HCT116 (cell line): ENCODE measurements around the gene SLC25A12. TPM values are rescaled to one million over a fixed set of nuclear protein-coding genes. Genes with fewer than 3 reads are reported as not detected.

Experiments used
- ATAC-seq: fragments of 200-7000 bp; cut with Tn5 transposase; 2 replicates; pipeline ENCODE4 v1.9.1; 2020; ENCODE audit warnings: mild to moderate bottlenecking, moderate library complexity
- BruUV-seq: library from RNA; stranded (reverse); fragments of 400-500 nt; replicated peaks from 2 replicates; lab custom pipeline; 2021; lab: Mats Ljungman, UMichigan
- CTCF ChIA-PET: fragments of 300-600 bp; sonication (Branson Sonifier 250); formaldehyde crosslinking; loops from one replicate; lab custom pipeline; 2021; ENCODE audit warnings: antibody characterized with exemption; lab: Charles Lee
- POLR2A ChIA-PET: fragments of 300-600, 350-600 bp; sonication (Branson Sonifier 250); formaldehyde crosslinking; loops from one replicate; lab custom pipeline; 2021; ENCODE audit warnings: antibody characterized with exemption; lab: Charles Lee
- RAD21 ChIA-PET, 2 experiments: fragments of 300-600 bp; sonication (Branson Sonifier 250); formaldehyde crosslinking; loops; one replicate each; lab custom pipeline; 2023; ENCODE audit warnings: low total read pairs in 2 of 2; ENCODE audit not compliant: uncharacterized antibody in 2 of 2, unreplicated experiment in 2 of 2, low non-redundant PET in 1 of 2; lab: Charles Lee
- DNase-seq: peaks from one replicate; pipeline ENCODE4 v3.0.0-alpha.2; 2010; ENCODE audit warnings: low read depth, low spot score
- H2AFZ ChIP-seq: fragments of 200-600 bp; shearing (Covaris generic), sonication (generic); 2 replicates; pipeline ENCODE4 v1.6.1; 2017; ENCODE audit warnings: low read depth, mixed run types, mixed read lengths, antibody characterized with exemption, low read length; ENCODE audit not compliant: poor library complexity, severe bottlenecking
- H3K27ac ChIP-seq: 2 replicates; pipeline ENCODE4 v1.5.1; 2012; ENCODE audit warnings: low read depth, low read length
- H3K27me3 ChIP-seq: fragments of 200-600 bp; sonication (generic); 2 replicates; pipeline ENCODE4 v1.6.1; 2016; ENCODE audit warnings: mixed run types, low read length, mixed read lengths; ENCODE audit not compliant: insufficient read depth
- H3K36me3 ChIP-seq, 2 experiments: fragments of 200-500 bp in 1 of 2; fragments of 200-600 bp in 1 of 2; sonication (Bioruptor generic) in 1 of 2; sonication (generic) in 1 of 2; 2 replicates each; pipeline versions ENCODE4 v1.5.1 to v1.6.1; 2014 to 2016; ENCODE audit warnings: low read length in 2 of 2, inconsistent platforms in 1 of 2, mixed read lengths in 1 of 2, mixed run types in 1 of 2; ENCODE audit not compliant: insufficient read depth in 2 of 2, control insufficient read depth in 1 of 2
- H3K4me1 ChIP-seq, 2 experiments: fragments of 200-600 bp in 1 of 2; sonication (generic) in 1 of 2; 2 replicates each; pipeline versions ENCODE4 v1.5.1 to v1.6.1; 2012 to 2017; ENCODE audit warnings: low read length in 2 of 2, inconsistent platforms in 1 of 2, mild to moderate bottlenecking in 1 of 2, mixed read lengths in 1 of 2, mixed run types in 1 of 2, moderate library complexity in 1 of 2; ENCODE audit not compliant: insufficient read depth in 2 of 2, control insufficient read depth in 1 of 2
- H3K4me2 ChIP-seq: fragments of 200-600 bp; sonication (generic); 2 replicates; pipeline ENCODE4 v1.6.1; 2017; ENCODE audit warnings: mixed run types, low read length, mixed read lengths
- H3K4me3 ChIP-seq, 2 experiments: fragments of 200-600 bp in 1 of 2; sonication (generic) in 1 of 2; replicated peaks in 1 of 2; 2 replicates each; pipeline ENCODE4 v1.5.1; 2011 to 2016; ENCODE audit warnings: low read length in 2 of 2, control low read depth in 1 of 2, low read depth in 1 of 2, mild to moderate bottlenecking in 1 of 2, mixed read lengths in 1 of 2, mixed run types in 1 of 2
- H3K79me2 ChIP-seq: fragments of 200-600 bp; sonication (generic); 2 replicates; pipeline ENCODE4 v1.6.1; 2017; ENCODE audit warnings: mild to moderate bottlenecking, mixed run types, low read length, moderate library complexity, mixed read lengths; ENCODE audit not compliant: insufficient read depth
- H3K9ac ChIP-seq: fragments of 200-600 bp; sonication (generic); 2 replicates; pipeline ENCODE4 v1.6.1; 2016; ENCODE audit warnings: low read length, mixed read lengths
- H3K9me2 ChIP-seq: fragments of 200-600 bp; sonication (generic), shearing (Covaris generic); 2 replicates; pipeline ENCODE4 v1.6.1; 2017; ENCODE audit warnings: mixed run types, mild to moderate bottlenecking, moderate library complexity; ENCODE audit not compliant: insufficient read depth
- H3K9me3 ChIP-seq, 2 experiments: fragments of 200-500 bp in 1 of 2; fragments of 200-600 bp in 1 of 2; sonication (Bioruptor generic) in 1 of 2; sonication (generic) in 1 of 2; 2 replicates each; pipeline ENCODE4 v1.6.1; 2014 to 2017; ENCODE audit warnings: low read length in 2 of 2, mixed read lengths in 2 of 2, inconsistent platforms in 1 of 2, low read depth in 1 of 2, mild to moderate bottlenecking in 1 of 2, mixed run types in 1 of 2, moderate library complexity in 1 of 2; ENCODE audit not compliant: control insufficient read depth in 1 of 2, insufficient read depth in 1 of 2
- H4K20me1 ChIP-seq: fragments of 200-600 bp; sonication (generic), shearing (Covaris generic); 2 replicates; pipeline ENCODE4 v1.6.1; 2017; ENCODE audit warnings: mixed run types, mild to moderate bottlenecking, moderate library complexity; ENCODE audit not compliant: insufficient read depth
- CBX3 ChIP-seq: IDR thresholded peaks from 2 replicates; pipeline ENCODE4 v1.6.1; 2012; ENCODE audit warnings: low read depth
- CEBPB ChIP-seq: IDR thresholded peaks from 2 replicates; pipeline ENCODE4 v1.6.1; 2012; ENCODE audit warnings: low read depth
- EGR1 ChIP-seq: IDR thresholded peaks from 2 replicates; pipeline ENCODE4 v1.6.1; 2012; ENCODE audit warnings: low read depth
- ELF1 ChIP-seq: IDR thresholded peaks from 2 replicates; pipeline ENCODE4 v1.6.1; 2012; ENCODE audit warnings: low read depth, borderline replicate concordance
- EZH2 ChIP-seq: fragments of 200-600 bp; sonication (generic); IDR thresholded peaks from 2 replicates; pipeline ENCODE4 v1.6.1; 2017; ENCODE audit warnings: antibody characterized with exemption, mixed run types
- EZH2phosphoT487 ChIP-seq: fragments of 200-600 bp; IDR thresholded peaks from 2 replicates; pipeline ENCODE4 v1.6.1; 2018; ENCODE audit warnings: antibody characterized with exemption, borderline replicate concordance
- FOSL1 ChIP-seq: IDR thresholded peaks from 2 replicates; pipeline ENCODE4 v1.6.1; 2012; ENCODE audit warnings: low read depth
- JUND ChIP-seq: IDR thresholded peaks from 2 replicates; pipeline ENCODE4 v1.6.1; 2012
- RAD21 ChIP-seq: IDR thresholded peaks from 2 replicates; pipeline ENCODE4 v1.6.1; 2012; ENCODE audit warnings: low read depth, mild to moderate bottlenecking
- SIN3A ChIP-seq: IDR thresholded peaks from 2 replicates; pipeline ENCODE4 v1.6.1; 2012; ENCODE audit warnings: low read depth
- SP1 ChIP-seq: IDR thresholded peaks from 2 replicates; pipeline ENCODE4 v1.6.1; 2012; ENCODE audit warnings: low read depth
- SRF ChIP-seq: IDR thresholded peaks from 2 replicates; pipeline ENCODE4 v1.6.1; 2012; ENCODE audit warnings: low read depth
- TCF7L2 ChIP-seq: IDR thresholded peaks from 2 replicates; pipeline ENCODE4 v1.7.0; 2011; ENCODE audit warnings: borderline replicate concordance, inconsistent platforms; ENCODE audit not compliant: insufficient read depth, insufficient read length; ENCODE audit errors: extremely low read depth
- YY1 ChIP-seq: IDR thresholded peaks from 2 replicates; pipeline ENCODE4 v1.6.1; 2011; ENCODE audit warnings: low read length, low read depth, moderate library complexity, mild to moderate bottlenecking; ENCODE audit not compliant: insufficient replicate concordance; ENCODE audit errors: extremely low read depth
- ZNF274 ChIP-seq: fragments of 200-500 bp; sonication (Bioruptor generic); IDR thresholded peaks from 2 replicates; pipeline ENCODE4 v1.6.1; 2014; ENCODE audit warnings: mild to moderate bottlenecking, low read depth, low read length, inconsistent platforms
- intact Hi-C: fragments of 100-400 bp; cut with micrococcal nuclease; formaldehyde crosslinking; loops from 2 replicates; pipeline ENCODE4 v1.10.0; 2022
- total RNA-seq: library from RNA; stranded (reverse); gene quantifications from one replicate; pipeline ENCODE4 v1.2.1, GENCODE V29; 2021; ENCODE audit not compliant: unreplicated experiment
- TF ChIP-seq, protein P1 (sequence below), 3 experiments: fragments of 200-600 bp in 1 of 3; sonication (generic) in 1 of 3; IDR thresholded peaks in 2 of 3; conservative IDR thresholded peaks in 1 of 3; 2 replicates each; pipeline ENCODE4 v1.5.1; 2012 to 2017; ENCODE audit warnings: low read depth in 2 of 3, low read length in 2 of 3, antibody characterized with exemption in 1 of 3, borderline replicate concordance in 1 of 3, control low read depth in 1 of 3, mild to moderate bottlenecking in 1 of 3, mixed read lengths in 1 of 3, mixed run types in 1 of 3, moderate library complexity in 1 of 3; ENCODE audit not compliant: insufficient read depth in 1 of 3
- TF ChIP-seq, protein P2 (sequence below): IDR thresholded peaks from 2 replicates; pipeline ENCODE4 v1.6.1; 2011; ENCODE audit warnings: mild to moderate bottlenecking, low read length, moderate library complexity; ENCODE audit not compliant: insufficient replicate concordance; ENCODE audit errors: extremely low read depth
- TF ChIP-seq, protein P3 (sequence below): IDR thresholded peaks from 2 replicates; pipeline ENCODE4 v1.6.1; 2012; ENCODE audit warnings: low read depth
- TF ChIP-seq, protein P4 (sequence below): IDR thresholded peaks from 2 replicates; pipeline ENCODE4 v1.6.1; 2012

Gene SLC25A12
- total RNA-seq, 1 experiment from 2014 or later = 16.0 TPM

DNA sequence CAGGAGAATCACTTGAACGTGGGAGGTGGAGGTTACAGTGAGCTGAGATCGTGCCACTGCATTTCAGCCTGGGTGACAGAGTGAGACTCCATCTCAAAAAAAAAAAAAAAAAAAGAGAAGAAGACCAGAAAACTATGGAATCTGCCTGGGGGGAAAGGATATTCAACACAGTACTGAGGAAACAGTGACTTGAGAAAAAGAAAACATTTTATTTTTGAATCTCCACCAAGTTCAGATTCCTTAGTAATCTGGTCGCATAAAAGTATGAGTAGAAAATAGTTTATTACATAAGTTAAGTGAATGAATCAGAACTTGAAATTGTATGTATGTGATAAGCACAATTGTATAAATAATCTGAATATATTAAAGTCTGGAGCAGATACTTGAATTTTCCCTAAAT lies 15.2 kb upstream of the SLC25A12 start:
- intact Hi-C loops = no loop called here
- H3K4me1 ChIP-seq = peaks cover 0 to 7% of the 10 kb centered on the region in 2 experiments; a peak in 2 of 4 replicates
- H2AFZ ChIP-seq = no peak overlapping the region
- H3K36me3 ChIP-seq = no peaks in the 10 kb centered on the region
- RAD21 ChIA-PET = no interaction called here
- ATAC-seq = no peak
- no peak overlapping the region for H3K9ac ChIP-seq
- no peaks in the 10 kb centered on the region for H3K79me2 ChIP-seq
- no peak overlapping the region for H3K27ac ChIP-seq
- TF ChIP-seq FOSL1 (no peak), EZH2 (no peak), CBX3 (no peak), ELF1 (no peak), SP1 (no peak), JUND (no peak), ZNF274 (no peak), EGR1 (no peak), EZH2phosphoT487 (no peak), TCF7L2 (no peak), CEBPB (no peak), SIN3A (no peak), YY1 (no peak), SRF (no peak), RAD21 (no peak)
- TF ChIP-seq, protein P1, sequence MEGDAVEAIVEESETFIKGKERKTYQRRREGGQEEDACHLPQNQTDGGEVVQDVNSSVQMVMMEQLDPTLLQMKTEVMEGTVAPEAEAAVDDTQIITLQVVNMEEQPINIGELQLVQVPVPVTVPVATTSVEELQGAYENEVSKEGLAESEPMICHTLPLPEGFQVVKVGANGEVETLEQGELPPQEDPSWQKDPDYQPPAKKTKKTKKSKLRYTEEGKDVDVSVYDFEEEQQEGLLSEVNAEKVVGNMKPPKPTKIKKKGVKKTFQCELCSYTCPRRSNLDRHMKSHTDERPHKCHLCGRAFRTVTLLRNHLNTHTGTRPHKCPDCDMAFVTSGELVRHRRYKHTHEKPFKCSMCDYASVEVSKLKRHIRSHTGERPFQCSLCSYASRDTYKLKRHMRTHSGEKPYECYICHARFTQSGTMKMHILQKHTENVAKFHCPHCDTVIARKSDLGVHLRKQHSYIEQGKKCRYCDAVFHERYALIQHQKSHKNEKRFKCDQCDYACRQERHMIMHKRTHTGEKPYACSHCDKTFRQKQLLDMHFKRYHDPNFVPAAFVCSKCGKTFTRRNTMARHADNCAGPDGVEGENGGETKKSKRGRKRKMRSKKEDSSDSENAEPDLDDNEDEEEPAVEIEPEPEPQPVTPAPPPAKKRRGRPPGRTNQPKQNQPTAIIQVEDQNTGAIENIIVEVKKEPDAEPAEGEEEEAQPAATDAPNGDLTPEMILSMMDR (IDR thresholded peaks at IDR 0.05 in 2 of 3, conservative IDR thresholded peaks at IDR 0.05 in 1 of 3; ENCODE audit: borderline replicate concordance in 1 of 3, insufficient read depth in 1 of 3, low read depth in 2 of 3, low read length in 2 of 3) = no peak
- TF ChIP-seq, protein P2, sequence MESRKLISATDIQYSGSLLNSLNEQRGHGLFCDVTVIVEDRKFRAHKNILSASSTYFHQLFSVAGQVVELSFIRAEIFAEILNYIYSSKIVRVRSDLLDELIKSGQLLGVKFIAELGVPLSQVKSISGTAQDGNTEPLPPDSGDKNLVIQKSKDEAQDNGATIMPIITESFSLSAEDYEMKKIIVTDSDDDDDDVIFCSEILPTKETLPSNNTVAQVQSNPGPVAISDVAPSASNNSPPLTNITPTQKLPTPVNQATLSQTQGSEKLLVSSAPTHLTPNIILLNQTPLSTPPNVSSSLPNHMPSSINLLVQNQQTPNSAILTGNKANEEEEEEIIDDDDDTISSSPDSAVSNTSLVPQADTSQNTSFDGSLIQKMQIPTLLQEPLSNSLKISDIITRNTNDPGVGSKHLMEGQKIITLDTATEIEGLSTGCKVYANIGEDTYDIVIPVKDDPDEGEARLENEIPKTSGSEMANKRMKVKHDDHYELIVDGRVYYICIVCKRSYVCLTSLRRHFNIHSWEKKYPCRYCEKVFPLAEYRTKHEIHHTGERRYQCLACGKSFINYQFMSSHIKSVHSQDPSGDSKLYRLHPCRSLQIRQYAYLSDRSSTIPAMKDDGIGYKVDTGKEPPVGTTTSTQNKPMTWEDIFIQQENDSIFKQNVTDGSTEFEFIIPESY = no peak
- TF ChIP-seq, protein P3, sequence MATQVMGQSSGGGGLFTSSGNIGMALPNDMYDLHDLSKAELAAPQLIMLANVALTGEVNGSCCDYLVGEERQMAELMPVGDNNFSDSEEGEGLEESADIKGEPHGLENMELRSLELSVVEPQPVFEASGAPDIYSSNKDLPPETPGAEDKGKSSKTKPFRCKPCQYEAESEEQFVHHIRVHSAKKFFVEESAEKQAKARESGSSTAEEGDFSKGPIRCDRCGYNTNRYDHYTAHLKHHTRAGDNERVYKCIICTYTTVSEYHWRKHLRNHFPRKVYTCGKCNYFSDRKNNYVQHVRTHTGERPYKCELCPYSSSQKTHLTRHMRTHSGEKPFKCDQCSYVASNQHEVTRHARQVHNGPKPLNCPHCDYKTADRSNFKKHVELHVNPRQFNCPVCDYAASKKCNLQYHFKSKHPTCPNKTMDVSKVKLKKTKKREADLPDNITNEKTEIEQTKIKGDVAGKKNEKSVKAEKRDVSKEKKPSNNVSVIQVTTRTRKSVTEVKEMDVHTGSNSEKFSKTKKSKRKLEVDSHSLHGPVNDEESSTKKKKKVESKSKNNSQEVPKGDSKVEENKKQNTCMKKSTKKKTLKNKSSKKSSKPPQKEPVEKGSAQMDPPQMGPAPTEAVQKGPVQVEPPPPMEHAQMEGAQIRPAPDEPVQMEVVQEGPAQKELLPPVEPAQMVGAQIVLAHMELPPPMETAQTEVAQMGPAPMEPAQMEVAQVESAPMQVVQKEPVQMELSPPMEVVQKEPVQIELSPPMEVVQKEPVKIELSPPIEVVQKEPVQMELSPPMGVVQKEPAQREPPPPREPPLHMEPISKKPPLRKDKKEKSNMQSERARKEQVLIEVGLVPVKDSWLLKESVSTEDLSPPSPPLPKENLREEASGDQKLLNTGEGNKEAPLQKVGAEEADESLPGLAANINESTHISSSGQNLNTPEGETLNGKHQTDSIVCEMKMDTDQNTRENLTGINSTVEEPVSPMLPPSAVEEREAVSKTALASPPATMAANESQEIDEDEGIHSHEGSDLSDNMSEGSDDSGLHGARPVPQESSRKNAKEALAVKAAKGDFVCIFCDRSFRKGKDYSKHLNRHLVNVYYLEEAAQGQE = no peak
- TF ChIP-seq, protein P4, sequence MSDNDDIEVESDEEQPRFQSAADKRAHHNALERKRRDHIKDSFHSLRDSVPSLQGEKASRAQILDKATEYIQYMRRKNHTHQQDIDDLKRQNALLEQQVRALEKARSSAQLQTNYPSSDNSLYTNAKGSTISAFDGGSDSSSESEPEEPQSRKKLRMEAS = no peak
- H4K20me1 ChIP-seq = no peaks in the 10 kb centered on the region
- POLR2A ChIA-PET = no interaction called here
- no peak for DNase-seq
- no peaks in the 10 kb centered on the region for H3K27me3 ChIP-seq
- no peaks in the 10 kb centered on the region for H3K9me2 ChIP-seq
- no peak overlapping the region for H3K4me2 ChIP-seq
- no peak overlapping the region for H3K4me3 ChIP-seq
- H3K9me3 ChIP-seq = no peaks in the 10 kb centered on the region
- CTCF ChIA-PET = no interaction called here
- no TSS peak for BruUV-seq
